Ascending aorta (tissue), 2 donors: ENCODE results near the gene PPP5C. TPM values are rescaled to one million over a fixed set of nuclear protein-coding genes. Genes with fewer than 3 reads are reported as not detected.
A peak's percentile ranks its signal among the peaks of the same experiment; 100 is the strongest.

Source experiments
- DNase-seq, 2 donors: peaks; one replicate each; pipeline ENCODE4 v3.0.0-alpha.2; 2019; ENCODE audit warnings: low spot score in 2 of 2
- H3K27ac ChIP-seq, 2 donors: fragments of 200-600 bp; sonication (generic); one replicate each; pipeline ENCODE4 v1.5.1; 2016 to 2017; ENCODE audit warnings: mild to moderate bottlenecking in 1 of 2
- H3K27me3 ChIP-seq: fragments of 200-600 bp; sonication (generic); one replicate; pipeline ENCODE4 v1.5.1; 2017
- H3K36me3 ChIP-seq, 2 donors: fragments of 200-600 bp; sonication (generic); one replicate each; pipeline ENCODE4 v1.5.1; 2016
- H3K4me1 ChIP-seq, 2 donors: fragments of 200-600 bp; sonication (generic); one replicate each; pipeline ENCODE4 v1.5.1; 2016 to 2017; ENCODE audit warnings: mild to moderate bottlenecking in 1 of 2
- H3K4me3 ChIP-seq, 2 donors: fragments of 200-600 bp; sonication (generic); one replicate each; pipeline ENCODE4 v1.5.1; 2016 to 2017; ENCODE audit warnings: mild to moderate bottlenecking in 1 of 2
- H3K9me3 ChIP-seq, 2 donors: fragments of 200-600 bp; sonication (generic); one replicate each; pipeline ENCODE4 v1.5.1; 2016
- intact Hi-C: fragments of 100-400 bp; cut with DNase I; formaldehyde crosslinking; loops from one replicate; pipeline ENCODE4 v1.15.1; 2023
- total RNA-seq: library from RNA; depleted of rRNA; stranded (reverse); fragments of >200 nt; gene quantifications from one replicate; pipeline ENCODE4 v1.1.0, GENCODE V29; 2016
- TF ChIP-seq, protein P1 (sequence below), 3 experiments: fragments of 200-600 bp in 2 of 3; fragments of 450-650 bp in 1 of 3; sonication (generic) in 2 of 3; IDR thresholded peaks; one replicate each; pipeline ENCODE4 v1.5.1; 2016 to 2019; ENCODE audit warnings: antibody characterized with exemption in 3 of 3, mild to moderate bottlenecking in 1 of 3, moderate library complexity in 1 of 3

The PPP5C gene
- total RNA-seq, 1 donor from 2014 or later, result 96.1 TPM

DNA sequence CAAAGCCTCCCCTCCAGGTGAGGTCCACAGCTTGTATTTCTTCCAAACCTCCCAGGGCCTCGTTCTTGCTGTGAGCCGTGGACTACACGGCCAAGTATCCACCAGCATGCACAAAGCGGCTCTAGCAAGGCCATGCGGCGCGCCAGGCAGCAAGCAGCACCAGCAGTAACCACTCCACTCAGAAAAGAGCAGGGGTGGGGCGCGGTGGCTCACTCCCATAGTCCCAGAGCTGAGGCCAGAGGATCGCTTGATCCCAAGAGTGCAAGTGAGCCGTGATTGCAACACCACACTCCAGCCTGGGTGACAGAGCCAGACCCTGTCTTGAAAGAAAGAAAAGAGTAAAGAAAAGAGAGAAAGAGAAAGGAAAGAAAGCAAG lies 61.8 kb downstream of the PPP5C start:
- peaks cover 8 to 36% of the 10 kb centered on the region in 2 donors for H3K4me1 ChIP-seq
- peak in 1 of 2 donors; percentile 90 for DNase-seq

DNA sequence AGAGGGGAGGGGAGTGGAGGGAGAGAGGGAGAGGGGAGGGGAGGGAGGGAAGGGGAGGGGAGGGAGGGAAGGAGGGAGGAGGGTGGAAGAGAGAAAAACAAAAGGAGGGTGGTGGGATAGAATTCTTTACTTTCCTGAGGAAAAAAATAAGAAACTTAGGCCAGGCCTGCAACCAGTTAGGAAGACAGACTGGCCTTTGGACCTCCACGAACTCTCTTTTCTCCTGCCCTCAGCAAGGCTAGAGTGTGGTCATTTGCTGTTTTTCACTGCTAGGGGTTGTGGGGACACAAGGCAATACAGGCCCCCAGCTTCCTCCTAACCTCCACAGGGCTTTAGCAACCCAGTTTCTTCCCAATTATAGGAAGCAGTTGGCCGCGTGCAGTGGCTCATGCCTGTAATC lies 62.3 kb downstream of the PPP5C start:
- no peaks in the 10 kb centered on the region for H3K9me3 ChIP-seq
- H3K27ac ChIP-seq, result peak overlapping the region; percentile 61 to 76
- no peaks in the 10 kb centered on the region for H3K27me3 ChIP-seq
- H3K36me3 ChIP-seq, result no peaks in the 10 kb centered on the region
- H3K4me3 ChIP-seq, result peak overlapping the region in 1 of 2 donors; percentile 45
- peaks cover 8 to 36% of the 10 kb centered on the region in 2 donors for H3K4me1 ChIP-seq
- DNase-seq, result no peak
- intact Hi-C loops, result no loop called here
- TF ChIP-seq, protein P1, sequence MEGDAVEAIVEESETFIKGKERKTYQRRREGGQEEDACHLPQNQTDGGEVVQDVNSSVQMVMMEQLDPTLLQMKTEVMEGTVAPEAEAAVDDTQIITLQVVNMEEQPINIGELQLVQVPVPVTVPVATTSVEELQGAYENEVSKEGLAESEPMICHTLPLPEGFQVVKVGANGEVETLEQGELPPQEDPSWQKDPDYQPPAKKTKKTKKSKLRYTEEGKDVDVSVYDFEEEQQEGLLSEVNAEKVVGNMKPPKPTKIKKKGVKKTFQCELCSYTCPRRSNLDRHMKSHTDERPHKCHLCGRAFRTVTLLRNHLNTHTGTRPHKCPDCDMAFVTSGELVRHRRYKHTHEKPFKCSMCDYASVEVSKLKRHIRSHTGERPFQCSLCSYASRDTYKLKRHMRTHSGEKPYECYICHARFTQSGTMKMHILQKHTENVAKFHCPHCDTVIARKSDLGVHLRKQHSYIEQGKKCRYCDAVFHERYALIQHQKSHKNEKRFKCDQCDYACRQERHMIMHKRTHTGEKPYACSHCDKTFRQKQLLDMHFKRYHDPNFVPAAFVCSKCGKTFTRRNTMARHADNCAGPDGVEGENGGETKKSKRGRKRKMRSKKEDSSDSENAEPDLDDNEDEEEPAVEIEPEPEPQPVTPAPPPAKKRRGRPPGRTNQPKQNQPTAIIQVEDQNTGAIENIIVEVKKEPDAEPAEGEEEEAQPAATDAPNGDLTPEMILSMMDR (IDR thresholded peaks at IDR 0.05), result no peak

More for the DNA sequence above, 61.8 kb downstream of the PPP5C start:
- Histone ChIP-seq H3K27me3 (no peaks in the 10 kb centered on the region), H3K36me3 (no peaks in the 10 kb centered on the region), H3K9me3 (no peaks in the 10 kb centered on the region), H3K27ac (peak overlapping the region; percentile 61 to 76), H3K4me3 (peak overlapping the region; percentile 37 to 45)
- intact Hi-C loops, result no loop called here
- TF ChIP-seq, protein P1 (IDR thresholded peaks at IDR 0.05), result no peak

DNA sequence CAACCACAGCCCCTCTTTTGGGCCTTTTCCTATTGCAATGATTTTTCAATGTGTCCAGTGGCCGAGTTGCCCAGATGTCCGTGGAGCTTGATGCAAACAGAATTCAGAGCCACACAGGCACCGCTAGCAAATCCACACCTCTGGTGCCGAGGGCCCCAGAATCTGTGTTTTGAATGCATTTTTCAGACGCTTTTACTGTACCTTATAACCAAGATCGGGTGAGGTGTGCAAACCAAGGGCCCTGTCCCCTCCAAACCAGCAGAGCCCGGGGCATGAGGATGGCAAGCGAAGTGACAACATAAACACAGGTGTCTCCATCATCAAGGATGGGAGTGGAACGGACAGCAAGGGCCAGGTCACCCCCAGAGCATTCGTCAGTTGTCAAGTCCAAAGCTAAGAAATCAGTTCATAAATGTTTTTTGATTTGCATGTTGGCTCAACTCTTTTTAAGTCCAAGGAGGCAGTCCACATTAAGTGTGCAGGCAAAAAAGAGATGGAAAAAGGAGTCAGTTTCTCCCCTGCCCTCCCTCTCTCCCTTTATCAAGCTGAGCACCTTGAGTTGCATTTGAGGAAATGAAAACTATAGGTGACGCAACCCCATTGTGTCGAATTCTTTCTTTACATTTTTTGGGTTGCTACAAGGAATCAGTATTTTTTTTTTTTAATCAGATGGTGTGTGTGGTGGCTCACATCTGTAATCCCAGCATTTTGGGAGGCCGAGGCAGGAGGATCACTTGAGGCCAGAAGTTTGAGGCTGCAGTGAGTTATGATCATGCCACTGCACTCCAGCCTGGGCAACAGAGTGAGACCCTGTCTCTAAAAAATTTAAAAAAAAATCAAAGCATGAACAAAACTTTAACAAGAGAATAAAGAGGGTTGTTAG lies 63.6 kb downstream of the PPP5C start:
- intact Hi-C loops, result loop anchor here (5.0 kb wide), 1 partner anchor 62 kb away; the partner anchor contains the start of gene PNMA8A
- no peaks in the 10 kb centered on the region for H3K36me3 ChIP-seq
- no peaks in the 10 kb centered on the region for H3K9me3 ChIP-seq
- peaks cover 8 to 29% of the 10 kb centered on the region in 2 donors for H3K4me1 ChIP-seq
- H3K27me3 ChIP-seq, result no peaks in the 10 kb centered on the region
- TF ChIP-seq, protein P1 (IDR thresholded peaks at IDR 0.05), result no peak
- peak overlapping the region; percentile 69 to 83 for H3K27ac ChIP-seq
- no peak for DNase-seq
- peak overlapping the region; percentile 63 to 75 for H3K4me3 ChIP-seq

DNA sequence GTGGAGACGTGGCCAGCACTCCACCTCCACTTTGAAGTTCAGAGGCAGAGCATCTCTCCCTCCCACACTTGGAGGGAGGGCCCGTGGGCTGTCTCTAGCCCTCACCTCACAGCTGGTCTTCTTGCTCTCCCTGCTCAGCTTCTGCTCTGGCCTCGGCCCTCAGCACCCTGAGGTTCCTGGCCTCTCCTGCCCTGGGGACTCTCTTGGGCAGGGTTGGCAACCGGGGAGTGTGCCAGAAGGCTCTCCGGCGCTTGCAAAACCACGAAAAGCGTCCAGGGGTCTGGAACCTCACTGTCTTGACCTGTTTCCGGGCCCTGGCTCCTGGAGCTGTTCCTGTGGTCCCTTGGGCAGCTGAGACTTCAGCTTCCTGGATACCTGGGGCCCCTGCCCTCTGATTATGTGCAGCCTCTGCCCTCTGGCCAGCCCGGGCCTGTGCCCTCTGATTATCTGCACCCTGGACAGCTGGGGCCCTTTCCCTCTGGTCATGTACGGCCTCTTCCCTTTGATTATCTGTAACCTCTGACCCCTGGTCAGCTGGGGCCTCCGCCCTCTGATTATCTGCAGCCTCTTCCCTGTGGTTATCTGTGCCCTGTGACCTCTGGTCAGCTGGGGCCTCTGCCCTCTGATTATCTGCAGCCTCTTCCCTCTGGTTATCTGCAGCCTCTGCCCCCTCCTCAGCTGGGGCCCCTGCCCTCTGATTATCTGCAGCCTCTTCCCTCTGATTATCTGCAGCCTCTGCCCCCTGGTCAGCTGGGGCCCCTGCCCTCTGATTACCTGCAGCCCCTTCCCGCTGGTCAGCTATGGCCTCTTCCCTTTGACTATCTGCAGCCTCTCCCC lies 64.4 kb downstream of the PPP5C start:
- peak overlapping the region; percentile 63 to 75 for H3K4me3 ChIP-seq
- TF ChIP-seq, protein P1 (IDR thresholded peaks at IDR 0.05), result no peak
- intact Hi-C loops, result loop anchor here (5.0 kb wide), 1 partner anchor 61 kb away; the partner anchor contains the start of gene PNMA8A
- peaks cover 10 to 30% of the 10 kb centered on the region in 2 donors for H3K4me1 ChIP-seq
- H3K9me3 ChIP-seq, result no peaks in the 10 kb centered on the region
- H3K27ac ChIP-seq, result peak overlapping the region; percentile 69 to 83
- DNase-seq, result no peak
- H3K36me3 ChIP-seq, result no peaks in the 10 kb centered on the region
- H3K27me3 ChIP-seq, result no peaks in the 10 kb centered on the region

DNA sequence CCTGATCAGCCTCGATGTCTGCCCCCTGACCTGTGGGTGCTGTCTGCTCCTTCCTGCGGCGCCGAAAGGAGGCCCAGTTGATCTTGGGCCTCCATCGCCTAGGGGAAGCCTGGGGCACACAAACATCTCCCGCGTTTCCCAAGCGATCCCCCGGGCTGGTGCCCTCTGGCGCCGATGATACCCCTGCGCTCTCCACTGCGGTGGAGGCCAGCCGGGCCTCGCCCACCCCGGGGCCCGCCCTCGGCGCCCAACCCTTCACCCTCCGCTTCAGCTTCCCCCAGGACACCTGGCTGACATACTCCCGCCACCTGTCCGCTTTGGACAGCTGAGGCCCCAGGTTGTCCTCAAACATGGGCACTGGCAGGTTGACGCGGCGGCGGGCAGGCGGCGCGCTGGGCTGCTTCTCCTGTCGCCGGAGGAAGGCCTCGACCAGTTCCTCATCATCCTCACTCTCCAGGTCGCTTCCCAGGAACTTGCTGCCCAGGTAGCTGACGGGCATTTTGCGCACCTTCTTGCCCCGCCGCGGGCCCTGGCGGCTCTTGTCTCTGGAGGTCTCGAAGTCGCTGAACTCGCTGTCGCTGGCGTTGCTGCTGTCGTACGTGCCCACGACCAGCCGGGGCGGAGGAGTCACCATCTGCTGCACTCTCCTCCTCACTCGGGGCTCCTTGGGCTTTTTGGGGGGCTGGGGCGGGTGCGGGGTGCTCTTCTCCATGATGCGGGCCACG lies 65.2 kb downstream of the PPP5C start:
- TF ChIP-seq, protein P1 (IDR thresholded peaks at IDR 0.05), result no peak
- no peaks in the 10 kb centered on the region for H3K27me3 ChIP-seq
- H3K4me3 ChIP-seq, result peak overlapping the region; percentile 63 to 75
- no peaks in the 10 kb centered on the region for H3K9me3 ChIP-seq
- peaks cover 11 to 36% of the 10 kb centered on the region in 2 donors for H3K4me1 ChIP-seq
- peak overlapping the region; percentile 69 to 83 for H3K27ac ChIP-seq
- H3K36me3 ChIP-seq, result no peaks in the 10 kb centered on the region
- intact Hi-C loops, result loop anchor here (5.0 kb wide), 1 partner anchor 60 kb away; the partner anchor contains the start of gene PNMA8A
- no peak for DNase-seq
